RPMI8226 (cell line): ENCODE measurements around the gene DDX5.
"Not testable (repeated sequence)": the region's sequence is repeated elsewhere in the genome, so short reads cannot be mapped to it uniquely, and the experiment has no call there.

Experiments
- DNase-seq: peaks from one replicate; pipeline ENCODE4 v3.0.0-alpha.2; 2015

DDX5 gene

DNA sequence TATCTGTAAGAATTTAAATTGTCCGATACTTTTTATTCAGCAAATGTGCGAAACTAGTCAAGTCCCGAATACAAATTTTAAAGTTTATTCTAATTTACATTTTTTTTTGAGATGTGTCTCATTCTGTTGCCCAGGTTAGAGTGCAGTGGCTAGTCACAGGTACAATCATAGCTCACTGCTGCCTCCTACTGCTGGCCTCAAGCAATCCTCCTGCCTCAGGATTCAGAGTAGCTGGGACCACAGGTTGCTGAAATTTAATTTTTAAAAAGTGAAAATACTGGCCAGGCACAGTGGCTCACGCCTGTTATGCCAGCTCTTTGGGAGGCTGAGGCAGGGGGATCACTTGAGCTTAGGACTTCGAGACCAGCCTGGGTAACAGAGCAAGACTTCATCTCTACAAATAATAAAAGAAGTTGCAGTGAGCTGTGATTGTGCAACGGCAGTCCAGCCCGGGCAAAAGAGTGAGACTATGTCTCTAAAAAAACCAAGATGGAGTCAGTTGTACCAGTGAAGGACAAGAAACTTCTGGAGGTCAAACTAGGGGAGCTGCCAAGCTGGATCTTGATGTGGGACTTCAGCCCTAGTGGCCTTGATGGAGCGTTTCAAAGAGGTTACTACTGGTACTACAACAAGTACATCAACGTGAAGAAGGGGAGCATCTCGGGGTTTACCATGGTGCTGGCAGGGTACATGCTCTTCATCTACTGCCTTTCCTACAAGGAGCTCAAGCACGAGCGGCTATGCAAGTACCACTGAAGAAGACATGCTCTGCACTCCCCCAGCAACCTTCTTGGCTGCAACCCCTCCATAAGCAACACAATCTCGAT, 14.8 kb downstream of the DDX5 start:
- DNase-seq: peak; percentile 64

GRCh38 chr17:64488301-64488700, 17.8 kb downstream of the DDX5 start:
- DNase-seq: no peak

- no peak for DNase-seq
Measured at GRCh38 chr17:64484380-64484779, 21.7 kb downstream of the DDX5 start.

- no peak for DNase-seq
Measured at GRCh38 chr17:64480951-64481350, 25.1 kb downstream of the DDX5 start.

GRCh38 chr17:64477849-64478248, 28.2 kb downstream of the DDX5 start:
- no peak for DNase-seq

DNA sequence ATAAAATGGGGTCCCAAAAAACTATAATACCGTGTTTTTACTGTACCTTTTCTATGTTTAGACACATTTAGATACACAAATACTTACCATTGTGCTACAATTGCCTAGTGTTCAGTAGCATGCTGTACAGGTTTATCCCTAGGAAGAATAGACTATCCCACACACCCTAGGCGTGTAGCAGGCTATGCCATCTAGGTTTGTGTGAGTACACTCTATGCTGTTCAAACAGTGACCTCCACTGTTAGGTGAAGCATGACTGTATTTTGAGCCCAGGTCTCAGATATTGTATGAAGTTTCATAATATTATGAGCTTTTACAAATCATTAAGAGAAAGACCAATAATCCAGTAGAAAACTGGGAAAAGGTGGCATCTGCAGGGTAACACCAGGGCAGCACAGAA, 33.5 kb downstream of the DDX5 start:
- no peak for DNase-seq

GRCh38 chr17:64471440-64471839, 34.6 kb downstream of the DDX5 start:
- DNase-seq: no peak

- no peak for DNase-seq
Measured at GRCh38 chr17:64470625-64471024, 35.5 kb downstream of the DDX5 start.

GRCh38 chr17:64466834-64467233, 39.3 kb downstream of the DDX5 start:
- DNase-seq: not testable (repeated sequence)

- no peak for DNase-seq
Measured at GRCh38 chr17:64466019-64466735, 39.9 kb downstream of the DDX5 start.

- DNase-seq: no peak
Measured at GRCh38 chr17:64461788-64462187, 44.3 kb downstream of the DDX5 start.

GRCh38 chr17:64460955-64461354, 45.1 kb downstream of the DDX5 start:
- DNase-seq: no peak

GRCh38 chr17:64459818-64460217, 46.3 kb downstream of the DDX5 start:
- DNase-seq: not testable (repeated sequence)

GRCh38 chr17:64459284-64459747, 46.8 kb downstream of the DDX5 start:
- DNase-seq: no peak

- no peak for DNase-seq
Measured at GRCh38 chr17:64458756-64459155, 47.3 kb downstream of the DDX5 start.

- DNase-seq: no peak
Measured at GRCh38 chr17:64457156-64457555, 48.9 kb downstream of the DDX5 start.

GRCh38 chr17:64455993-64456885, 49.9 kb downstream of the DDX5 start:
- DNase-seq: peak; percentile 44

GRCh38 chr17:64449545-64449944, 56.5 kb downstream of the DDX5 start:
- DNase-seq: no peak

DNA sequence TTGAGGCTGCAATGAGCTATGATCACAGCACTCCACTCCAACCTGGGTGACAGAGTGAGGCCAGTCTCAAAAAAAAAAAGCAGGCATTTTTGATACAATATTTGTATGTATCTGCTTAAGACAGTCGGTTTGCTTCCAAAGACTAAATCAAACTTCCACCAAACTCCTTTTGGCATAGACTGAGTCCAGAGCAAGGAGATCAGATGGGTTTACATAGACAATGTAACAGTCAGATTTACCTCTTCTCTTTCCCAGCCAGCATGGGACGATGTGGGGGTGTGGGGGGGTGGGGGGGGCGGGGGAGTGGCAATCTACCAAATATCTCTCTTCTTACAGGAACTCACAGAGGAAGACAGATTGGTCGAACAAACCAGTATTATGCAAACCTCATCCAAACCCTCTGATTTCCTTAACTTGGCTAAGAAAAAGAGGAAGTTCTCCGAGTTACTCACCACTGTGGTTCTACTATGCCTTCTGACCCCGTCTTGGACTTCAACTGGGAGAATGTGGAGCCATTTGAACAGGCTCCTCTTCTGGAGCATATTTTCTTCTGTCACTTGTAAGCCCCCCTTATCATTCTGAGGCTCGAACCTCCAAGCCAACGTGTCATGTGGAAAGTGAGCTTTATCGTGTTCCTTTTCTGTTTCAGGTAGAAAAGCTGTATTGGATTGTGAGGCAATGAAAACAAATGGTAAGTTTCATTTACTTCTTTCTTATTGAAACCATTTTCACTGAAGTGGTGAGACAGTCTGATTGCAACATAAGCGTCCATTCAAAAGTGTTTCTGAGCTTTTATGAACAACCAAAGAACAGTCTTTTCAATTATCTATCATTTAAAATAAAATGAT, 57.2 kb downstream of the DDX5 start, which contains the start of gene MILR1:
MILR1 (plus strand) TSS at position 451 of the 848 bp plus-strand sequence; CDS start at position 505, 54 bp downstream.
- DNase-seq: peak; percentile 88
